ENCODE data around the gene RIMBP2.

Gene RIMBP2

DNA sequence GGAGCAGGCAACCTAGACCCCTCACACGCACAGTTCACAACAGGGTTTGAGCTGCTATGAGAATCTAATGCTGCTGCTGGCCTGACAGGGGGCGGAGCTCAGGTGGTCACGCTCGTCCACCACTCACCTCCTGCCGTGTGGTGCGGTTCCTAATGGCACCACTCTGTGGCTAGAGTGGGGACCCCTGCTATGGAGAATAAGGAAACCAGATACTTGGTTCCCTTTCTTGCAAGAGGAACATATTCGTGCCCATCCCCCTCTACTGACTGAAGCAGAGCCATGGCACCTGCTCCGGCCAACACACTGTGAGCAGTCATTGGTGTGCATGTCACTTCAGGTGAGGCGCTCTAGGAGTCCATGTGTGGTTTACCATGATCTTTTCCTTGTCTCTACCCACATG lies 30.4 kb upstream of the RIMBP2 start:
- DNase-seq (ENCODE audit: low read depth), result no peak
- TF ChIP-seq, protein P1, sequence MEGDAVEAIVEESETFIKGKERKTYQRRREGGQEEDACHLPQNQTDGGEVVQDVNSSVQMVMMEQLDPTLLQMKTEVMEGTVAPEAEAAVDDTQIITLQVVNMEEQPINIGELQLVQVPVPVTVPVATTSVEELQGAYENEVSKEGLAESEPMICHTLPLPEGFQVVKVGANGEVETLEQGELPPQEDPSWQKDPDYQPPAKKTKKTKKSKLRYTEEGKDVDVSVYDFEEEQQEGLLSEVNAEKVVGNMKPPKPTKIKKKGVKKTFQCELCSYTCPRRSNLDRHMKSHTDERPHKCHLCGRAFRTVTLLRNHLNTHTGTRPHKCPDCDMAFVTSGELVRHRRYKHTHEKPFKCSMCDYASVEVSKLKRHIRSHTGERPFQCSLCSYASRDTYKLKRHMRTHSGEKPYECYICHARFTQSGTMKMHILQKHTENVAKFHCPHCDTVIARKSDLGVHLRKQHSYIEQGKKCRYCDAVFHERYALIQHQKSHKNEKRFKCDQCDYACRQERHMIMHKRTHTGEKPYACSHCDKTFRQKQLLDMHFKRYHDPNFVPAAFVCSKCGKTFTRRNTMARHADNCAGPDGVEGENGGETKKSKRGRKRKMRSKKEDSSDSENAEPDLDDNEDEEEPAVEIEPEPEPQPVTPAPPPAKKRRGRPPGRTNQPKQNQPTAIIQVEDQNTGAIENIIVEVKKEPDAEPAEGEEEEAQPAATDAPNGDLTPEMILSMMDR (conservative IDR thresholded peaks at IDR 0.05; ENCODE audit: control insufficient read depth, insufficient read depth, low read depth, low read length), result no peak
- no peak overlapping the region for H3K4me3 ChIP-seq (ENCODE audit: control insufficient read depth, low read depth, low read length)

DNA sequence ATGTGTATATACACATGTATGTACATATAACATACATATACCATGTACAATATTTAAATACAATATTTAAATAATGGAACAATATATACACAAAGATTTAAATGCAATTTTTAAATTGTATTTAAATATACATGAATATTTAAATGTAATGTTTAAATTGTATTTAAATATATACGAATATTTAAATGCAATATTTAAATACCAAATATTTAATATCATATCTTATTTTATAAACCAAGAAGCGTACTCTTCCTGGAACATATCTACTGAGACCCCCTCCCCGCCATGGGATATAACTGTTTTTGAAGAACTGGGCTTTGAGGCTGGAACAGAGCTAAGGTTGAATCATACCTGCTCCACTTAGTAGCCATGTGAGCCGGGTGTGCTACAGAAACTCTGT lies 29.8 kb upstream of the RIMBP2 start:
- H3K4me3 ChIP-seq (ENCODE audit: control insufficient read depth, low read depth, low read length), result no peak overlapping the region
- TF ChIP-seq, protein P1 (conservative IDR thresholded peaks at IDR 0.05; ENCODE audit: control insufficient read depth, insufficient read depth, low read depth, low read length), result no peak
- no peak for DNase-seq (ENCODE audit: low read depth)

DNA sequence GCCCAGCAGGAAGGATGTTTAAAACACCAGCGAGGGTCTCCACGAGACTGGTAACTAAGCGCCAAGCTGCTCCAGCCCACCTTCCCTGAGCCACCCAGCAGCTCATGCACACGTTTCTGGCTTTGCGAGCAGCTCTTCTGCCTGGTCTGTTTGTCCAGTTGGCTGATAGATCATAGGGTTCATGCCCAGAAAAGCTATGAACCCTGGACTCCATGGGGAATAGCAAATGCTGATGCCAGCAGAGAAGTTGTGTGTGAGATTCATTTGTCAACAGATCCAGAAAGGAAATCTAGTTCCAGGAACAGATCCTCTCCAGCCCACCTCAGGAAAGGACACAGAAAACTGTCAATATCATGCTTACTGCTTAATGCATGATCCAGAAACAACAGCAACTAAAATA lies 28.2 kb upstream of the RIMBP2 start:
- no peak overlapping the region for H3K4me3 ChIP-seq (ENCODE audit: control insufficient read depth, low read depth, low read length)
- TF ChIP-seq, protein P1 (conservative IDR thresholded peaks at IDR 0.05; ENCODE audit: control insufficient read depth, insufficient read depth, low read depth, low read length), result no peak
- DNase-seq (ENCODE audit: low read depth), result no peak

DNA sequence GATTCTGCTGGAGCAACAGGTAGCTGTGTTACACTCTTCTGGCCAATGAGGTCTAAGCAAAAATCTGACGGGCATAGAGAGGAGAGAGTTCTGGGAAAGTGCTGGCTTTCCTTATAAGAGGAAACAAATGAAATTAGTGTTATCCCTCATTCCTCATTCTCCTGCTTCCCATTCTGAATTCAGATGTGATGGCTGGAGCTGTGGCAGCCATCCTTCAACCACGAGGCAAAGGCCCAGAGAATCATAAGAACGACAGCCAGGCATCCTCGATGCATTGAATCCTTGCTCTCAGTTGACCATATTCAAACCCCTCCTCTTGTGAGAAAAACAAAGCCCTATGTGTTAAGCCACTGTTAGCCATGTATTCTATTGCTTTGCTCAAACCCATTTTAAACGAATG lies 27.5 kb upstream of the RIMBP2 start:
- TF ChIP-seq, protein P1 (conservative IDR thresholded peaks at IDR 0.05; ENCODE audit: control insufficient read depth, insufficient read depth, low read depth, low read length), result no peak
- H3K4me3 ChIP-seq (ENCODE audit: control insufficient read depth, low read depth, low read length), result no peak overlapping the region
- no peak for DNase-seq (ENCODE audit: low read depth)

DNA sequence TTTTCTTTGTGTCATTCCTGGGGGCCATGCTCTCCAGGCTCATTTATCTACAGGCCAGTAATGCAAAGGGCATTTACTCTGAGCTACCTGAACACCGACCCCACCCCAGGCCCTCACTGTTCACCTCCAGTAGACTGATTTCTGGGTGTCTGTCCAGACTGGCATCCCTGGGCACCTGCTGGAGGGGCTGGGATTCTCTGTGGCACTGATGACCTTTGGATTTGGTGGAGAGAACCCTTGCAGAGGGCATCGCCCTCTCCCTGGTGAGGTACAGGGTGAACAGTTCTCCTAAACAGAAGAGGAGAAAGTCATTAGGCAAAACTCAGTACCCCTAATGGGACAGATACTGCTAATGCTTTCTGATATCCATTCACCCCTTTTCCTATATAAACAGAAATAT lies 27.1 kb upstream of the RIMBP2 start:
- DNase-seq (ENCODE audit: low read depth), result no peak
- TF ChIP-seq, protein P1 (conservative IDR thresholded peaks at IDR 0.05; ENCODE audit: control insufficient read depth, insufficient read depth, low read depth, low read length), result no peak

DNA sequence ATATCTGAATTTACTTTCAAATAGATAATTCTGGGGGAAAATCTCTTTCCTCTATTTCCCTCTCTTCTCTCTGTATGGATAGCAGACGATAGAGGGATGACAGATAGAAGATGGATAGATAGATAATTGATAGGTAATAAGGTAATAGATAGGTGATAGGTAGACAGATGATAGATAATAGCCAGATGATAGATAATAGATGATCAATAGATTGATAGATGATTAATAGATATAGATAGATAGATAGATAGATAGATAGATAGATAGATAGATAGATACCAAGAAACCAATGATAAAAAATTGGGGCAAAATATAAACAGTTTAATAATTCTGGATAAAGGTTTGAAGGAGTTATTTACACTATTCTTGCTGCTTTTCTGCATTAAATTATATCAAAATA lies 26.6 kb upstream of the RIMBP2 start:
- DNase-seq (ENCODE audit: low read depth), result no peak
- TF ChIP-seq, protein P1 (conservative IDR thresholded peaks at IDR 0.05; ENCODE audit: control insufficient read depth, insufficient read depth, low read depth, low read length), result no peak
- no peak overlapping the region for H3K4me3 ChIP-seq (ENCODE audit: control insufficient read depth, low read depth, low read length)

More for the DNA sequence above, 27.1 kb upstream of the RIMBP2 start:
- no peak overlapping the region for H3K4me3 ChIP-seq (ENCODE audit: control insufficient read depth, low read depth, low read length)

DNA sequence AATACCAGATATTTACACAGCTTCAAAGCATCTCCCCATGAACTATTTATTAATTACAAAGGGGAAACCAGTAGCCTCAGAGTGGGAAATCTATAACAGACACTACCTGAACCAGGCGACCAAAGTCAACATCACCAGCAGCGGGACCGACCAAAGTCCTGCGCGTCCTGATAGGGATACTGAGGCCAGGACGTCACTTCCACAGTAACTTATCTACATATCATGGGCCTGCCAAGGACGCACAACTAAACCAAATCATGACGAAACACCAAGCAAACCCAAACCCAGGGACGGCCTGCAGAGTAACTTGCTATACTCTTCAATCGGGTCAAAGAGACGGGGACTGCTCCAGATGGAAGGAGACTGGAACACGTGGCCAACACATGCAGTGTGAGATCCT lies 26.0 kb upstream of the RIMBP2 start:
- TF ChIP-seq, protein P1 (conservative IDR thresholded peaks at IDR 0.05; ENCODE audit: control insufficient read depth, insufficient read depth, low read depth, low read length), result no peak
- no peak for DNase-seq (ENCODE audit: low read depth)

More for the DNA sequence above, 26.0 kb upstream of the RIMBP2 start:
- no peak overlapping the region for H3K4me3 ChIP-seq (ENCODE audit: control insufficient read depth, low read depth, low read length)

All from fibroblast of mammary gland (primary cell).